8988T (cell line): ENCODE data around the gene RND2.
"Not testable (repeated sequence)": the region's sequence is repeated elsewhere in the genome, so short reads cannot be mapped to it uniquely, and the experiment has no call there.

Experiments used
- DNase-seq: peaks from one replicate; pipeline ENCODE4 v3.0.0; 2011

The RND2 gene

GRCh38 chr17:43027091-43028032 is 2.3 kb downstream of the RND2 start:
- no peak for DNase-seq

- DNase-seq, result no peak
These were observed 3.3 kb downstream of the RND2 start for GRCh38 chr17:43028221-43028861.

GRCh38 chr17:43030137-43030767 is 5.2 kb downstream of the RND2 start:
- no peak for DNase-seq

GRCh38 chr17:43031666-43032065 is 6.6 kb downstream of the RND2 start:
- no peak for DNase-seq

- no peak for DNase-seq
These were observed 9.2 kb downstream of the RND2 start for GRCh38 chr17:43033948-43034881.

- DNase-seq, result no peak
These were observed 9.9 kb downstream of the RND2 start for GRCh38 chr17:43034894-43035293.

GRCh38 chr17:43039646-43040045 is 14.6 kb downstream of the RND2 start:
- no peak for DNase-seq

GRCh38 chr17:43040655-43041054 is 15.6 kb downstream of the RND2 start:
- no peak for DNase-seq

- no peak for DNase-seq
These were observed 17.1 kb downstream of the RND2 start for GRCh38 chr17:43042025-43042628.

GRCh38 chr17:43043307-43043706 is 18.3 kb downstream of the RND2 start:
- DNase-seq, result no peak

GRCh38 chr17:43044024-43044423 is 19.0 kb downstream of the RND2 start:
- no peak for DNase-seq

- DNase-seq, result no peak
These were observed 26.9 kb downstream of the RND2 start for GRCh38 chr17:43051969-43052368.

GRCh38 chr17:43053008-43053407 is 28.0 kb downstream of the RND2 start:
- DNase-seq, result not testable (repeated sequence)

- DNase-seq, result no peak
These were observed 31.0 kb downstream of the RND2 start for GRCh38 chr17:43056051-43056450.

- no peak for DNase-seq
These were observed 38.1 kb downstream of the RND2 start for GRCh38 chr17:43062984-43063638.

- no peak for DNase-seq
These were observed 43.7 kb downstream of the RND2 start for GRCh38 chr17:43068570-43069367.

- DNase-seq, result no peak
These were observed 44.4 kb downstream of the RND2 start for GRCh38 chr17:43069368-43069898.

- DNase-seq, result no peak
These were observed 45.2 kb downstream of the RND2 start for GRCh38 chr17:43070257-43070656.

GRCh38 chr17:43070872-43071271 is 45.8 kb downstream of the RND2 start:
- DNase-seq, result no peak

- no peak for DNase-seq
These were observed 49.8 kb downstream of the RND2 start for GRCh38 chr17:43074869-43075268.
